AG04450 (cell line): ENCODE data around the gene IGSF5. TPM values are rescaled to one million over a fixed set of nuclear protein-coding genes. Genes with fewer than 3 reads are reported as not detected.

Experiments
- CTCF ChIA-PET: fragments of 300-600, 350-600 bp; formaldehyde crosslinking; extraction: SDS; loops from one replicate; lab custom pipeline; 2022; ENCODE audit warnings: antibody characterized with exemption, inconsistent platforms; lab: Charles Lee
- POLR2A ChIA-PET: fragments of 350-600 bp; formaldehyde crosslinking; extraction: SDS; loops from one replicate; lab custom pipeline; 2021; ENCODE audit warnings: antibody characterized with exemption, inconsistent platforms; lab: Yijun Ruan, JAX
- DNase-seq: peaks from one replicate; pipeline ENCODE4 v3.0.0-alpha.2; 2011; ENCODE audit warnings: low read depth, low spot score
- H3K27ac ChIP-seq: one replicate; pipeline ENCODE4 v1.5.1; 2012; ENCODE audit warnings: low read depth, low read length, control low read depth
- H3K27me3 ChIP-seq: one replicate; pipeline ENCODE4 v1.6.0; 2012; ENCODE audit warnings: low read length; ENCODE audit not compliant: control insufficient read depth, insufficient read depth
- H3K4me3 ChIP-seq: 2 replicates; pipeline ENCODE4 v1.5.1; 2011; ENCODE audit warnings: mild to moderate bottlenecking, low read depth, low read length, control low read depth
- H3K9me3 ChIP-seq: 2 replicates; pipeline ENCODE4 v1.5.1; 2012; ENCODE audit warnings: low read length; ENCODE audit not compliant: control insufficient read depth, insufficient read depth
- polyA plus RNA-seq: library from polyadenylated mRNA; depleted of rRNA; stranded (reverse); fragments of >200 nt; gene quantifications from 2 replicates; pipeline ENCODE4 v1.2.3, GENCODE V29; 2011
- TF ChIP-seq, protein P1 (sequence below): IDR thresholded peaks from 2 replicates; pipeline ENCODE4 v1.5.1; 2011; ENCODE audit warnings: low read depth, low read length, control low read depth, inconsistent platforms

The IGSF5 gene
- polyA plus RNA-seq, 1 experiment = not detected

DNA sequence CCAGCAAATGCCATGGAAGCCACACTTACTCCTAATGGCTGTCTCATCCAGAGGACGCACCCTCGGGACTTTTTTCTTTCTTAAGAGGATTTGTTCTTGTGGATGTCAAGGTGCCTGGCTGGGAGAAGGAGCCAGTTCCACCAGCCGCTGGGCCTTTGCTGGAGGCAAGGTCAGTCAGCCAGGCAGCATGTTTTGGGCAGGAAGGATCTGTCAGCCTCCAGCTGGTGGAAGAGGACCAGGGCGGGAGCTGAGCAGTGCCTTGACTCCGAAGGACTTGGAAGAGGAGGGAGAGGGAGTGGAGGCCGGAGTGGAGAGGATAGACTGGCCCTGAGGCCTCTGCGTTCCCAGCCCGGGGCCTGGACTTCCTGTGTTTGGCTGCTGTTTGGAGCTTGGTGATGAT lies 5.7 kb downstream of the IGSF5 start:
- TF ChIP-seq, protein P1, sequence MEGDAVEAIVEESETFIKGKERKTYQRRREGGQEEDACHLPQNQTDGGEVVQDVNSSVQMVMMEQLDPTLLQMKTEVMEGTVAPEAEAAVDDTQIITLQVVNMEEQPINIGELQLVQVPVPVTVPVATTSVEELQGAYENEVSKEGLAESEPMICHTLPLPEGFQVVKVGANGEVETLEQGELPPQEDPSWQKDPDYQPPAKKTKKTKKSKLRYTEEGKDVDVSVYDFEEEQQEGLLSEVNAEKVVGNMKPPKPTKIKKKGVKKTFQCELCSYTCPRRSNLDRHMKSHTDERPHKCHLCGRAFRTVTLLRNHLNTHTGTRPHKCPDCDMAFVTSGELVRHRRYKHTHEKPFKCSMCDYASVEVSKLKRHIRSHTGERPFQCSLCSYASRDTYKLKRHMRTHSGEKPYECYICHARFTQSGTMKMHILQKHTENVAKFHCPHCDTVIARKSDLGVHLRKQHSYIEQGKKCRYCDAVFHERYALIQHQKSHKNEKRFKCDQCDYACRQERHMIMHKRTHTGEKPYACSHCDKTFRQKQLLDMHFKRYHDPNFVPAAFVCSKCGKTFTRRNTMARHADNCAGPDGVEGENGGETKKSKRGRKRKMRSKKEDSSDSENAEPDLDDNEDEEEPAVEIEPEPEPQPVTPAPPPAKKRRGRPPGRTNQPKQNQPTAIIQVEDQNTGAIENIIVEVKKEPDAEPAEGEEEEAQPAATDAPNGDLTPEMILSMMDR = no peak
- no peak for DNase-seq
- CTCF ChIA-PET = no interaction called here
- POLR2A ChIA-PET = interaction anchor here (0.7 kb wide), 1 partner anchor 1864 kb away, joined by 6 read pairs; no protein-coding TSS in a partner anchor
- Histone ChIP-seq H3K4me3 (no peak overlapping the region), H3K27me3 (no peaks in the 10 kb centered on the region), H3K9me3 (no peaks in the 10 kb centered on the region), H3K27ac (no peak overlapping the region)

DNA sequence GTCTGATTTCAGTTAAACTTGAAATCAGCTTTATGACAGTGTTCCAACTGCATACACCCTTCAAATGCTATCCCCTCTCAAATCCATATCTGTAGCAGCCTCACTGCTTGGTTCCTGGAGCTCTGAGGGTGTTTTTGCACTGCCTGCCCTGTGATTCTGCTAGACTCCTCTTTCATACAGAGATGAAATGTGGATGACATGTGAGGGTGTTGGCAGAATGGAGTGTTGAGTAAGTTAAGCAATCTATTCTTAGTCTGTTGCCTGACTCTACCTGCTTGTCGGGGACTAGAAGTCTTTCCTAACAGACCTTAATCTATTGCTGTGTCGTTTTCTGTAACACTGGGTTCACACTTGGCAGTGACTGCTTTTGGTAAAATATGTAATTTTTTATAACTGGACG lies 9.8 kb downstream of the IGSF5 start:
- Histone ChIP-seq H3K27ac (no peak overlapping the region), H3K27me3 (no peaks in the 10 kb centered on the region), H3K4me3 (no peak overlapping the region), H3K9me3 (peaks cover 6% of the 10 kb centered on the region; the same call in 1 of the 2 replicates)
- ChIA-PET CTCF (no interaction called here), POLR2A (no interaction called here)
- no peak for DNase-seq
- TF ChIP-seq, protein P1 = no peak

DNA sequence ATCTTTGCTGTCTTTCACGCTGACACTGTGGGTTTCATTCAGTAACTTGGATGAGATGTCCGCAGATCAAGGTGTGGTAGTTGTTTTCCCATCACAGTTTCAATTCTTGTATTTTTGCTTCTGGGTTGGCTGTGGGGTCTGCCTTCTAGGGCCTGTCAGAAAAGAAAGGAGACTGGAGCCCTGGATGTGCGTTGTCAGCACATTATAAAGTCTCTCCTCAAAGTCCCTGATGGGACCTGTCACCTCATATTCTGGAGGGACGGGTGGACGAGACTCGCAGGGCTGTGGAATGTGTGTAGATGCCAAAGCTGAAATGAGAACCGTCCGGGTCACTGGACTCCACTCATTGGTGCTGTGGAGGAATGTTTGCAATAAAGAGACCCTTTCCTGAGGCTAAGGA lies 11.3 kb downstream of the IGSF5 start:
- ChIA-PET POLR2A (no interaction called here), CTCF (no interaction called here)
- Histone ChIP-seq H3K9me3 (peaks cover 6% of the 10 kb centered on the region; the same call in 1 of the 2 replicates), H3K27me3 (no peaks in the 10 kb centered on the region), H3K27ac (no peak overlapping the region), H3K4me3 (no peak overlapping the region)
- TF ChIP-seq, protein P1 = no peak
- no peak for DNase-seq

DNA sequence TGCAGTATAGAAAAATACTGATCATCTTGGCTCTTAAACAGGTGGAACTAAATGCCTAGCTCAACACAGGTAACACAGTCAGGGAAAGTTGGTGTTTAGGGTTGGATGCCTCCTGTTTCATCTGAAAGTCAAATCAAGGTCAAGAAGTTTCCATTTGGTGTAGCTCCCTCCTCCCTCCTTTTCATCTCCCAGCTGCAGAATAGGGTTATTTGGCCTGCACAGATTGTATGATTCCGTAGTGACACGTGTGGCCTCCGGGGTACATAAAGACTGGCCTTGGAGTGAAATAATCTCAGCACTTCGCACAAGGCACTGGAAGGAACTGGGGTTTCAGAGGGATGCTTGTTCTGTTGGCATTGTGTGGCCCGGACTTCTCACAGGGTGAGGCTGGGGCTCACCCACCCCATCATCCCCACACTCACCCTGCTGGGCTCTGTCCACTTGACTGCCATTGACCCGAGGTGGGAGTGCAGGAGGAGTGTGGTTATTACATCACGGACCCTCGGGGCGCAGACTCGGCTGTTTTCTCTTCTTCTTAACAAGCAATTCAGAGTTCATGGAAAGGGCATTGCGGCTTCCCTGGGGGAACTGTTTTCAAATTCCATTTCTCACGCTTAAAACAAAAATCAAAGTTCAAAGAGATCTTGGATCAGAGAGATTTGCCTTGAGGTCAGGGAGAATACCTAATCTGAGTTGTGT lies 18.4 kb downstream of the IGSF5 start:
- Histone ChIP-seq H3K9me3 (no peaks in the 10 kb centered on the region), H3K27me3 (no peaks in the 10 kb centered on the region), H3K27ac (no peak overlapping the region), H3K4me3 (no peak overlapping the region)
- POLR2A ChIA-PET = no interaction called here
- TF ChIP-seq, protein P1 = no peak
- no peak for DNase-seq
- CTCF ChIA-PET = no interaction called here

DNA sequence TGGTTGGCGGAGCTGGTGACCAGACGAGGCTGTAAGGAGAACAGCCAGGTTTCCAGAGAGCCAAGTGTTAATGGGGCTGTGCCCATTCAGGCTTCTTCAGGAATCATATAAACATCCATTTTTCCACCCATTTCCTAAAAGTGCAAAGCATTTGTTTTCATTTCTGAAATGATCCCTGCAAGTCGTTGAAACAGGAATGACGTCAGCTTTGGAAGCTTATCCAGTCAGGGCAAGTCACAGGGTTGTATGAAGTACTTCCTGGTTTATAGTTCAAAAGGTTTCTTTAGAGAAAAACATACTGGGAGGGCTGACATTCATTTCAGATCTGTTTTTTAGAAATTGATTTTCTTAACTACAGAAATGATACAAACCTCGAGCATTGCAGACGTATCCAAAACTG lies 29.2 kb downstream of the IGSF5 start:
- no peak for DNase-seq
- TF ChIP-seq, protein P1 = no peak
- Histone ChIP-seq H3K27me3 (no peaks in the 10 kb centered on the region), H3K4me3 (no peak overlapping the region), H3K9me3 (no peaks in the 10 kb centered on the region; the same call in 1 of the 2 replicates), H3K27ac (no peak overlapping the region)
- CTCF ChIA-PET = no interaction called here
- POLR2A ChIA-PET = no interaction called here
